Embryonic facial prominence (tissue), 1 donor: ENCODE results near the gene FLRT2.

Experiments
- DNase-seq: peaks from one replicate; pipeline ENCODE4 v3.0.0-alpha.2; 2016; ENCODE audit errors: extremely low spot score

The FLRT2 gene

GRCh38 chr14:85660243-85660922 lies 130.4 kb downstream of the FLRT2 start:
- DNase-seq, result no peak

- DNase-seq, result no peak
Measured at GRCh38 chr14:85662096-85662495, 132.2 kb downstream of the FLRT2 start.

GRCh38 chr14:85663256-85663655 lies 133.3 kb downstream of the FLRT2 start:
- DNase-seq, result no peak

GRCh38 chr14:85663667-85664066 lies 133.7 kb downstream of the FLRT2 start:
- no peak for DNase-seq

GRCh38 chr14:85675957-85676356 lies 146.0 kb downstream of the FLRT2 start:
- no peak for DNase-seq

- no peak for DNase-seq
Measured at GRCh38 chr14:85686908-85687307, 157.0 kb downstream of the FLRT2 start.

GRCh38 chr14:85687456-85687855 lies 157.5 kb downstream of the FLRT2 start:
- no peak for DNase-seq

- no peak for DNase-seq
Measured at GRCh38 chr14:85688006-85688405, 158.1 kb downstream of the FLRT2 start.

GRCh38 chr14:85695300-85695699 lies 165.4 kb downstream of the FLRT2 start:
- no peak for DNase-seq

GRCh38 chr14:85701116-85701515 lies 171.2 kb downstream of the FLRT2 start:
- DNase-seq, result no peak

GRCh38 chr14:85701763-85702162 lies 171.8 kb downstream of the FLRT2 start:
- no peak for DNase-seq

- no peak for DNase-seq
Measured at GRCh38 chr14:85702191-85702590, 172.2 kb downstream of the FLRT2 start.

- DNase-seq, result no peak
Measured at GRCh38 chr14:85702997-85703396, 173.1 kb downstream of the FLRT2 start.
